Erythroblast (primary cell): Measurements from ENCODE around the gene SUSD1.

Experiments
- GATA1 ChIP-seq: IDR thresholded peaks from 2 replicates; pipeline ENCODE4 v1.6.1; 2011; ENCODE audit warnings: low read depth, mild to moderate bottlenecking, control low read depth, low read length, moderate library complexity
- POLR2A ChIP-seq: IDR thresholded peaks from 2 replicates; pipeline ENCODE4 v1.6.1; 2011; ENCODE audit warnings: mild to moderate bottlenecking, low read length

DNA sequence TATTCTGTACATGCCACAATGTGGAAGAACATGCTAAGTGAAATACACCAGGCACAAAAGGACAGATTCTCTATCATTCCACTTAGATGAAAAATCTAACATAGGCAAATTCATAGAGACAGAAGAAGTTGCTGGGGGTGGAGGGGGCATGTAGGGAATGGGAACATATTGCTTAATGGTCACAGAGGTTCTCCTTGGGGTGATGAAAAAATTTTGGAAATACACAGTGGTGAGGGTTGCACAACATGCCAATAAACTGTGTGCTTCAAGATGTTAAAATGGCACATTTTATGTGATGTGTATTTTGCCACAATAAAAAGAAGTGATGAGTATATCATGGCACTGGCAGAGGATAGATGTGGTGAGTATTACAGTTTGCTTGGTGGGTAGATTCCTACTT lies 111.9 kb downstream of the SUSD1 start:
- no peak for TF ChIP-seq POLR2A
- TF ChIP-seq GATA1 = no peak
